ENCODE results near the gene ATP1B2.

Gene ATP1B2

DNA sequence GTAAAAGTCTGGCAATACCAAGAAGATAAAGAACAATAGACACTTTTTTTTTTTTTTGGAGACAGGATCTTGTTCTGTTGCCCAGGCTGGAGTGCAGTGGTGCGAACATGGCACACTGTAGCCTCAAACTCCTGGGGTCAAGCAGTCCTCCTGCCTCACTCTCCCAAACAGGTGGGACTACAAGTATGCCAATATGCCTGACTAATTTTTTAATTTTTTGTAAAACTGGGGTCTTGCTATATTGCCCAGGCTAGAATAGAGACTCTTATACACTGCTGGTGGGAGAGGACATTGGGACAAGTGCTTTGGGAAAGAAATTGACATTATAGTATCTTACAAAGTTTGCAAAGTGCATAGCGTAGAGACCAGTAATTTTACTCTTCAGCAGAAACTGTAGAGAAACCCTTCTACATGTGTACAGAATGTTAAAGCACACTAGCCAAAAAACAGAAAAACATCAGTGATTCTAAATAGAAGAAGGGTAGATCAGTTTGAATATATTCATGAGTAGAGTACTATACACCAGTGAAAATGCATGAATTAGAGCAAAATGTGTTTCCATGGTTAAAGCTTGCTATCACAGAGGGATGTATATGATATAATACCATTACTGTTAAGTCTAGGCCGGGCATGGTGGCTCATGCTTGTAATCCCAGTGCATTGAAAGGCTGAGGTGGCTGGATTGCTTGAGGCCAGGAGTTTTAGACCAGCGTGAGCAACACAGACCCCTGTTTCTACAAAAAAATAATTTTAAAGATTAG lies 47.3 kb downstream of the ATP1B2 start:
- no peak for DNase-seq (ENCODE audit: low spot score)
- Histone ChIP-seq H3K4me3 (ENCODE audit: severe bottlenecking) (no peak overlapping the region), H3K36me3 (ENCODE audit: low read depth) (peaks cover 38% of the 10 kb centered on the region), H3K9me3 (ENCODE audit: severe bottlenecking) (no peaks in the 10 kb centered on the region), H3K27me3 (ENCODE audit: insufficient read depth, poor library complexity, severe bottlenecking) (no peaks in the 10 kb centered on the region), H3K27ac (ENCODE audit: poor library complexity, severe bottlenecking) (no peak overlapping the region), H3K4me1 (ENCODE audit: insufficient read depth, poor library complexity, severe bottlenecking) (no peaks in the 10 kb centered on the region)
- ATAC-seq (ENCODE audit: low read depth): no peak
- TF ChIP-seq, protein P1, sequence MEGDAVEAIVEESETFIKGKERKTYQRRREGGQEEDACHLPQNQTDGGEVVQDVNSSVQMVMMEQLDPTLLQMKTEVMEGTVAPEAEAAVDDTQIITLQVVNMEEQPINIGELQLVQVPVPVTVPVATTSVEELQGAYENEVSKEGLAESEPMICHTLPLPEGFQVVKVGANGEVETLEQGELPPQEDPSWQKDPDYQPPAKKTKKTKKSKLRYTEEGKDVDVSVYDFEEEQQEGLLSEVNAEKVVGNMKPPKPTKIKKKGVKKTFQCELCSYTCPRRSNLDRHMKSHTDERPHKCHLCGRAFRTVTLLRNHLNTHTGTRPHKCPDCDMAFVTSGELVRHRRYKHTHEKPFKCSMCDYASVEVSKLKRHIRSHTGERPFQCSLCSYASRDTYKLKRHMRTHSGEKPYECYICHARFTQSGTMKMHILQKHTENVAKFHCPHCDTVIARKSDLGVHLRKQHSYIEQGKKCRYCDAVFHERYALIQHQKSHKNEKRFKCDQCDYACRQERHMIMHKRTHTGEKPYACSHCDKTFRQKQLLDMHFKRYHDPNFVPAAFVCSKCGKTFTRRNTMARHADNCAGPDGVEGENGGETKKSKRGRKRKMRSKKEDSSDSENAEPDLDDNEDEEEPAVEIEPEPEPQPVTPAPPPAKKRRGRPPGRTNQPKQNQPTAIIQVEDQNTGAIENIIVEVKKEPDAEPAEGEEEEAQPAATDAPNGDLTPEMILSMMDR (IDR thresholded peaks at IDR 0.05; ENCODE audit: poor library complexity, severe bottlenecking): no peak

DNA sequence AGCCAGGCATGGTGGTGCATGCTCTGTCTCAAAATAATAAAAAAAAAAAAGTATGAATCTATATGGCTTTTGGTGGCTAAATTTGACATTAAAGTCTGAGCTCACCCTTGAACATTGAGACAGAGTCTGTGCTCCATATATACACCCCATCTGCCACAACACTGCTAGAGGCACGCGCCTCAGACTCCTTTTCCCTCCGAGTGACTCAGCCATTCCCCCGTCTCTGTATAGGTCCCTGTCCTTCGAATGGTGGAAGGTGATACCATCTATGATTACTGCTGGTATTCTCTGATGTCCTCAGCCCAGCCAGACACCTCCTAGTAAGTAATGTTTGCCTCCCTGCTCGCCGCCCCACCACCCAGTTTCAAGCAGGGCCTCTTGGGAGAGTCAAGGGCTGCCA lies 49.8 kb downstream of the ATP1B2 start:
- no peak overlapping the region for H3K27ac ChIP-seq (ENCODE audit: poor library complexity, severe bottlenecking)
- peaks cover 23% of the 10 kb centered on the region for H3K36me3 ChIP-seq (ENCODE audit: low read depth)
- DNase-seq (ENCODE audit: low spot score): no peak
- no peaks in the 10 kb centered on the region for H3K4me1 ChIP-seq (ENCODE audit: insufficient read depth, poor library complexity, severe bottlenecking)
- H3K9me3 ChIP-seq (ENCODE audit: severe bottlenecking): no peaks in the 10 kb centered on the region
- H3K27me3 ChIP-seq (ENCODE audit: insufficient read depth, poor library complexity, severe bottlenecking): peaks cover 18% of the 10 kb centered on the region
- H3K4me3 ChIP-seq (ENCODE audit: severe bottlenecking): no peak overlapping the region
- TF ChIP-seq, protein P1 (IDR thresholded peaks at IDR 0.05; ENCODE audit: poor library complexity, severe bottlenecking): no peak
- ATAC-seq (ENCODE audit: low read depth): no peak

DNA sequence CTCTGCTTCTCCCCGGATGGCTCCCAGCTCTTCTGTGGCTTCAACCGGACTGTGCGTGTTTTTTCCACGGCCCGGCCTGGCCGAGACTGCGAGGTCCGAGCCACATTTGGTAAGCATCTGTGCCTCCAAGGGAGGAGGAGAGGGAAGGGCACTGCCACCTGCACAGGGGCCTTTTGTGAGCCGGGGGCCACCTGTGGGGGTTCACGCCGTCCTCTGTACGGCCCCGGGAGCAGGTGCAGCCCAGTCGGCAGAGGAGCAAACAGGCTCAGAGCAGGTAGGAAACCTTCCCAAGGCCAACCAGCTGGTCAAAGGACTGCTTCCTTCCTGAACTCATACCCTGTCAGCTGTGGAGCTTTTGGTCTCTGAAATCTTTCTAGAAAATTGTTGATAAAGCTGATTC lies 51.0 kb downstream of the ATP1B2 start:
- no peak overlapping the region for H3K4me3 ChIP-seq (ENCODE audit: severe bottlenecking)
- DNase-seq (ENCODE audit: low spot score): no peak
- TF ChIP-seq, protein P1 (IDR thresholded peaks at IDR 0.05; ENCODE audit: poor library complexity, severe bottlenecking): no peak
- no peak overlapping the region for H3K27ac ChIP-seq (ENCODE audit: poor library complexity, severe bottlenecking)
- H3K36me3 ChIP-seq (ENCODE audit: low read depth): peaks cover 23% of the 10 kb centered on the region
- H3K9me3 ChIP-seq (ENCODE audit: severe bottlenecking): no peaks in the 10 kb centered on the region
- H3K4me1 ChIP-seq (ENCODE audit: insufficient read depth, poor library complexity, severe bottlenecking): no peaks in the 10 kb centered on the region
- ATAC-seq (ENCODE audit: low read depth): no peak
- H3K27me3 ChIP-seq (ENCODE audit: insufficient read depth, poor library complexity, severe bottlenecking): peaks cover 30% of the 10 kb centered on the region

DNA sequence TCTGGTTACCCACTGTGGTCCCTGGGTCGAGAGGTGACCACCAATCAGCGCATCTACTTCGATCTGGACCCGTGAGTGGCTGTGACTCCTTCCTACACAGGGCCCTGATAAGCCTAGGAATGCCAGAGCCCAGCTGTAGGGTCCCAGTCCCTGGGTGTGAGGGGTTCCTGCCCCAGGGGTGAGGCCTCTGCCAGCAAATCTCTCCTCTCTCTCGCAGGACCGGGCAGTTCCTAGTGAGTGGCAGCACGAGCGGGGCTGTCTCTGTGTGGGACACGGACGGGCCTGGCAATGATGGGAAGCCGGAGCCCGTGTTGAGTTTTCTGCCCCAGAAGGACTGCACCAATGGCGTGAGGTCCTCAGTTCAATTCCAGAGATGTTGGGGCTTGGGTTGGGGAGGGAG lies 52.0 kb downstream of the ATP1B2 start:
- DNase-seq (ENCODE audit: low spot score) (no peak), ATAC-seq (ENCODE audit: low read depth) (no peak)
- Histone ChIP-seq H3K27ac (ENCODE audit: poor library complexity, severe bottlenecking) (no peak overlapping the region), H3K9me3 (ENCODE audit: severe bottlenecking) (no peaks in the 10 kb centered on the region), H3K4me3 (ENCODE audit: severe bottlenecking) (no peak overlapping the region), H3K27me3 (ENCODE audit: insufficient read depth, poor library complexity, severe bottlenecking) (peaks cover 37% of the 10 kb centered on the region), H3K4me1 (ENCODE audit: insufficient read depth, poor library complexity, severe bottlenecking) (no peaks in the 10 kb centered on the region), H3K36me3 (ENCODE audit: low read depth) (peaks cover 23% of the 10 kb centered on the region)
- TF ChIP-seq, protein P1 (IDR thresholded peaks at IDR 0.05; ENCODE audit: poor library complexity, severe bottlenecking): no peak
